WTC11 (cell line): ENCODE results near the gene MMP17. TPM values are rescaled to one million over a fixed set of nuclear protein-coding genes. Genes with fewer than 3 reads are reported as not detected.

Experiments used
- ATAC-seq: fragments of 200-7000 bp; cut with Tn5 transposase; 2 replicates; pipeline ENCODE4 v1.10.0; 2021; ENCODE audit warnings: mild to moderate bottlenecking, moderate library complexity
- CTCF ChIA-PET: fragments of 300-600 bp; sonication (Branson Sonifier 250); formaldehyde crosslinking; loops from one replicate; lab custom pipeline; 2021; ENCODE audit warnings: antibody characterized with exemption; lab: Charles Lee
- POLR2A ChIA-PET: fragments of 350-600 bp; sonication (Branson Sonifier 250); formaldehyde crosslinking; loops from one replicate; lab custom pipeline; 2021; ENCODE audit warnings: antibody characterized with exemption; lab: Charles Lee
- DNase-seq: peaks from one replicate; pipeline ENCODE4 v3.0.0; 2021; ENCODE audit warnings: low spot score
- H3K27ac Mint-ChIP-seq: 2 replicates; pipeline ENCODE4 v1.8.0; 2021; ENCODE audit warnings: mixed read lengths
- H3K27me3 Mint-ChIP-seq: 2 replicates; pipeline ENCODE4 v1.8.0; 2021; ENCODE audit warnings: low read depth, mild to moderate bottlenecking, moderate library complexity, mixed read lengths
- H3K36me3 Mint-ChIP-seq: 2 replicates; pipeline ENCODE4 v1.8.0; 2021; ENCODE audit warnings: mixed read lengths
- H3K4me1 Mint-ChIP-seq: 2 replicates; pipeline ENCODE4 v1.8.0; 2022; ENCODE audit warnings: mixed read lengths
- H3K4me3 Mint-ChIP-seq: 2 replicates; pipeline ENCODE4 v1.8.0; 2021; ENCODE audit warnings: mild to moderate bottlenecking, moderate library complexity, mixed read lengths
- H3K9me3 Mint-ChIP-seq: 2 replicates; pipeline ENCODE4 v1.8.0; 2021; ENCODE audit warnings: mixed read lengths
- AFF4 ChIP-seq: sonication (generic); formaldehyde crosslinking; IDR thresholded peaks from 2 replicates; pipeline ENCODE4 v1.8.1; 2023; ENCODE audit warnings: mild to moderate bottlenecking, missing genetic modification reagents, borderline replicate concordance
- AR ChIP-seq: fragments of 250-450 bp; sonication (Bioruptor Pico); IDR thresholded peaks from 2 replicates; pipeline ENCODE4 v1.9.0; 2021; ENCODE audit warnings: mild to moderate bottlenecking
- ATF3 ChIP-seq: sonication (generic); formaldehyde crosslinking; conservative IDR thresholded peaks from 2 replicates; pipeline ENCODE4 v1.8.1; 2022; ENCODE audit warnings: mild to moderate bottlenecking, missing genetic modification reagents
- ATF6 ChIP-seq: sonication (generic); formaldehyde crosslinking; IDR thresholded peaks from 2 replicates; pipeline ENCODE4 v1.8.1; 2023; ENCODE audit warnings: mild to moderate bottlenecking, missing genetic modification reagents
- FOXK1 ChIP-seq: sonication (generic); formaldehyde crosslinking; IDR thresholded peaks from 2 replicates; pipeline ENCODE4 v1.8.0; 2022; ENCODE audit warnings: mild to moderate bottlenecking, moderate library complexity, missing genetic modification reagents
- GTF2I ChIP-seq: fragments of 250-450 bp; sonication (Bioruptor Pico); conservative IDR thresholded peaks from 2 replicates; pipeline ENCODE4 v1.4.0; 2021; ENCODE audit warnings: mild to moderate bottlenecking
- IRF2 ChIP-seq: sonication (generic); formaldehyde crosslinking; IDR thresholded peaks from 2 replicates; pipeline ENCODE4 v1.8.0; 2022; ENCODE audit warnings: low read depth, missing genetic modification reagents, borderline replicate concordance
- MXD4 ChIP-seq: fragments of 250-450 bp; sonication (Bioruptor Pico); IDR thresholded peaks from 2 replicates; pipeline ENCODE4 v1.8.0; 2021; ENCODE audit warnings: mild to moderate bottlenecking, moderate library complexity, borderline replicate concordance
- NFATC4 ChIP-seq: fragments of 250-450 bp; sonication (Bioruptor Pico); IDR thresholded peaks from 2 replicates; pipeline ENCODE4 v1.9.0; 2021; ENCODE audit warnings: mild to moderate bottlenecking
- NR3C1 ChIP-seq: sonication (generic); formaldehyde crosslinking; conservative IDR thresholded peaks from 2 replicates; pipeline ENCODE4 v1.8.1; 2023; ENCODE audit warnings: low read depth, mild to moderate bottlenecking, missing genetic modification reagents
- PREB ChIP-seq: sonication (generic); formaldehyde crosslinking; IDR thresholded peaks from 2 replicates; pipeline ENCODE4 v1.8.1; 2022; ENCODE audit warnings: mild to moderate bottlenecking, missing genetic modification reagents, moderate library complexity, borderline replicate concordance
- RELA ChIP-seq: sonication (generic); formaldehyde crosslinking; IDR thresholded peaks from 2 replicates; pipeline ENCODE4 v1.8.1; 2022; ENCODE audit warnings: missing genetic modification reagents, mild to moderate bottlenecking, borderline replicate concordance
- RORB ChIP-seq: fragments of 250-450 bp; sonication (Bioruptor Pico); IDR thresholded peaks from 2 replicates; pipeline ENCODE4 v1.9.0; 2021; ENCODE audit warnings: mild to moderate bottlenecking
- SP1 ChIP-seq: sonication (generic); formaldehyde crosslinking; conservative IDR thresholded peaks from 2 replicates; pipeline ENCODE4 v1.8.1; 2022; ENCODE audit warnings: missing genetic modification reagents
- TEAD4 ChIP-seq: sonication (generic); formaldehyde crosslinking; IDR thresholded peaks from 2 replicates; pipeline ENCODE4 v1.8.0; 2022; ENCODE audit warnings: mild to moderate bottlenecking, missing genetic modification reagents
- TP53 ChIP-seq: sonication (generic); formaldehyde crosslinking; IDR thresholded peaks from 2 replicates; pipeline ENCODE4 v1.8.1; 2023; ENCODE audit warnings: mild to moderate bottlenecking, missing genetic modification reagents
- USF1 ChIP-seq: sonication (generic); formaldehyde crosslinking; IDR thresholded peaks from 2 replicates; pipeline ENCODE4 v1.8.0; 2022; ENCODE audit warnings: mild to moderate bottlenecking, missing genetic modification reagents
- ZNF219 ChIP-seq: sonication (generic); formaldehyde crosslinking; IDR thresholded peaks from 2 replicates; pipeline ENCODE4 v1.8.0; 2023; ENCODE audit warnings: missing genetic modification reagents, mild to moderate bottlenecking, borderline replicate concordance
- ZNF423 ChIP-seq: fragments of 250-450 bp; sonication (Bioruptor Pico); IDR thresholded peaks from 2 replicates; pipeline ENCODE4 v2.1.2; 2022; ENCODE audit warnings: mild to moderate bottlenecking, moderate library complexity
- ZSCAN18 ChIP-seq: fragments of 250-450 bp; sonication (Bioruptor Pico); IDR thresholded peaks from 2 replicates; pipeline ENCODE4 v2.1.2; 2022; ENCODE audit warnings: mild to moderate bottlenecking, moderate library complexity
- total RNA-seq: library from RNA; stranded (reverse); gene quantifications from 3 replicates; pipeline ENCODE4 v1.2.3, GENCODE V29; 2021

The MMP17 gene
- total RNA-seq, 1 experiment from 2014 or later: 67.1 TPM

- ChIA-PET POLR2A (interaction anchor here (1.3 kb wide), 1 partner anchor 34 kb away, joined by 6 read pairs; no protein-coding TSS in a partner anchor), CTCF (no interaction called here)
- Mint-ChIP-seq H3K27ac (peak overlapping the region; percentile 84), H3K4me1 (peaks cover 8% of the 10 kb centered on the region; the same call in 1 of the 2 replicates), H3K9me3 (no peaks in the 10 kb centered on the region), H3K27me3 (no peaks in the 10 kb centered on the region), H3K4me3 (peak overlapping the region; percentile 71), H3K36me3 (no peaks in the 10 kb centered on the region)
- ATAC-seq (no peak), DNase-seq (no peak)
- TF ChIP-seq ZNF423 (CRISPR knock-in tag) (0 out of 2 replicates have a peak, but pooled peaks have one; percentile 9), TP53 (CRISPR knock-in tag) (no peak)
Observed at GRCh38 chr12:131895640-131896079, 67.5 kb downstream of the MMP17 start.

GRCh38 chr12:131896080-131896810 lies 68.1 kb downstream of the MMP17 start:
- Mint-ChIP-seq H3K4me3 (peak overlapping the region; percentile 71), H3K27ac (0 out of 2 replicates have a peak overlapping the region, but pooled peaks have one; percentile 45), H3K36me3 (no peaks in the 10 kb centered on the region), H3K27me3 (no peaks in the 10 kb centered on the region), H3K9me3 (no peaks in the 10 kb centered on the region), H3K4me1 (peaks cover 8% of the 10 kb centered on the region; the same call in 1 of the 2 replicates)
- POLR2A ChIA-PET: interaction anchor here (0.7 to 1.3 kb wide), 3 partner anchors 32 to 85 kb away, joined by 3 to 8 read pairs (median 6); no protein-coding TSS in a partner anchor
- DNase-seq (peak; percentile 87), ATAC-seq (peak; percentile 79)
- CTCF ChIA-PET: interaction anchor here (1.3 kb wide), 1 partner anchor 45 kb away, joined by 3 read pairs; no protein-coding TSS in a partner anchor
- TF ChIP-seq IRF2 (CRISPR knock-in tag): no peak
- TF ChIP-seq FOXK1: peak; percentile 99
- no peak for TF ChIP-seq RELA
- TF ChIP-seq ATF6 (CRISPR knock-in tag): no peak
- TF ChIP-seq MXD4: no peak
- no peak for TF ChIP-seq ZSCAN18 (CRISPR knock-in tag)
- no peak for TF ChIP-seq NR3C1 (CRISPR knock-in tag)
- no peak for TF ChIP-seq NFATC4 (CRISPR knock-in tag)
- no peak for TF ChIP-seq PREB
- peak; percentile 55 for TF ChIP-seq SP1
- no peak for TF ChIP-seq GTF2I (CRISPR knock-in tag)
- no peak for TF ChIP-seq AFF4
- TF ChIP-seq RORB (CRISPR knock-in tag): no peak
- TF ChIP-seq ATF3 (CRISPR knock-in tag): no peak
- TF ChIP-seq USF1 (CRISPR knock-in tag): peak; percentile 40; the same call in 1 of the 2 replicates
- TF ChIP-seq ZNF219 (CRISPR knock-in tag): no peak
- no peak for TF ChIP-seq AR (CRISPR knock-in tag)
- 0 out of 2 replicates have a peak, but pooled peaks have one; percentile 34 for TF ChIP-seq TEAD4
